ENCODE data around the gene MAPK10. TPM values are rescaled to one million over a fixed set of nuclear protein-coding genes. Genes with fewer than 3 reads are reported as not detected.
A peak's percentile ranks its signal among the peaks of the same experiment; 100 is the strongest.
"Not testable (repeated sequence)": the region's sequence is repeated elsewhere in the genome, so short reads cannot be mapped to it uniquely, and the experiment has no call there.

The MAPK10 gene
- total RNA-seq, 1 donor from 2014 or later, result 92.6 TPM

GRCh38 chr4:86026720-86027119, 333.1 kb downstream of the MAPK10 start:
- no peaks in the 10 kb centered on the region for H3K27me3 Mint-ChIP-seq (ENCODE audit: unreplicated experiment)
- H3K4me3 Mint-ChIP-seq (ENCODE audit: unreplicated experiment), result no peak overlapping the region
- no peaks in the 10 kb centered on the region for H3K4me1 Mint-ChIP-seq (ENCODE audit: low read depth, unreplicated experiment)
- peaks cover 5% of the 10 kb centered on the region for H3K36me3 Mint-ChIP-seq (ENCODE audit: unreplicated experiment)
- DNase-seq, result no peak
- TF ChIP-seq CTCF (IDR thresholded peaks at IDR 0.05; ENCODE audit: partially characterized antibody, unreplicated experiment), result no peak
- H3K9me3 Mint-ChIP-seq (ENCODE audit: unreplicated experiment), result peaks cover 2% of the 10 kb centered on the region
- no peak overlapping the region for H3K27ac Mint-ChIP-seq (ENCODE audit: unreplicated experiment)

GRCh38 chr4:86021671-86022070, 338.2 kb downstream of the MAPK10 start:
- H3K9me3 Mint-ChIP-seq (ENCODE audit: unreplicated experiment); H3K27me3 Mint-ChIP-seq (ENCODE audit: unreplicated experiment); H3K4me3 Mint-ChIP-seq (ENCODE audit: unreplicated experiment); DNase-seq; H3K4me1 Mint-ChIP-seq (ENCODE audit: low read depth, unreplicated experiment); H3K27ac Mint-ChIP-seq (ENCODE audit: unreplicated experiment): not testable (repeated sequence)
- peaks cover 11% of the 10 kb centered on the region for H3K36me3 Mint-ChIP-seq (ENCODE audit: unreplicated experiment)

GRCh38 chr4:86019906-86020305, 339.9 kb downstream of the MAPK10 start:
- H3K27me3 Mint-ChIP-seq (ENCODE audit: unreplicated experiment), result no peaks in the 10 kb centered on the region

GRCh38 chr4:86019362-86019761, 340.5 kb downstream of the MAPK10 start:
- TF ChIP-seq CTCF (IDR thresholded peaks at IDR 0.05; ENCODE audit: partially characterized antibody, unreplicated experiment), result no peak
- H3K27ac Mint-ChIP-seq (ENCODE audit: unreplicated experiment), result peak overlapping the region; percentile 23
- peaks cover 11% of the 10 kb centered on the region for H3K36me3 Mint-ChIP-seq (ENCODE audit: unreplicated experiment)
- no peak overlapping the region for H3K4me3 Mint-ChIP-seq (ENCODE audit: unreplicated experiment)
- H3K4me1 Mint-ChIP-seq (ENCODE audit: low read depth, unreplicated experiment), result peaks cover 20% of the 10 kb centered on the region
- no peaks in the 10 kb centered on the region for H3K27me3 Mint-ChIP-seq (ENCODE audit: unreplicated experiment)
- no peak for DNase-seq
- H3K9me3 Mint-ChIP-seq (ENCODE audit: unreplicated experiment), result peaks cover 6% of the 10 kb centered on the region

More at GRCh38 chr4:86019906-86020305, 339.9 kb downstream of the MAPK10 start:
- Mint-ChIP-seq H3K4me3 (ENCODE audit: unreplicated experiment) (no peak overlapping the region), H3K36me3 (ENCODE audit: unreplicated experiment) (peaks cover 11% of the 10 kb centered on the region), H3K27ac (ENCODE audit: unreplicated experiment) (no peak overlapping the region), H3K9me3 (ENCODE audit: unreplicated experiment) (peaks cover 6% of the 10 kb centered on the region), H3K4me1 (ENCODE audit: low read depth, unreplicated experiment) (peaks cover 15% of the 10 kb centered on the region)
- DNase-seq, result no peak
- TF ChIP-seq CTCF (IDR thresholded peaks at IDR 0.05; ENCODE audit: partially characterized antibody, unreplicated experiment), result no peak

- DNase-seq, result no peak
- Mint-ChIP-seq H3K4me1 (ENCODE audit: low read depth, unreplicated experiment) (peaks cover 24% of the 10 kb centered on the region), H3K4me3 (ENCODE audit: unreplicated experiment) (no peak overlapping the region), H3K27ac (ENCODE audit: unreplicated experiment) (peak overlapping the region; percentile 4), H3K27me3 (ENCODE audit: unreplicated experiment) (no peaks in the 10 kb centered on the region), H3K9me3 (ENCODE audit: unreplicated experiment) (peaks cover 2% of the 10 kb centered on the region), H3K36me3 (ENCODE audit: unreplicated experiment) (peaks cover 6% of the 10 kb centered on the region)
- TF ChIP-seq CTCF (IDR thresholded peaks at IDR 0.05; ENCODE audit: partially characterized antibody, unreplicated experiment), result no peak
Observed at GRCh38 chr4:86015412-86016350, 344.2 kb downstream of the MAPK10 start.

All from glutamatergic neuron (in vitro differentiated cells).